ENCODE measurements around the gene TPO.

The TPO gene

GRCh38 chr2:1521878-1522830 lies 108.9 kb downstream of the TPO start:
- TF ChIP-seq REST (IDR thresholded peaks at IDR 0.05; ENCODE audit: insufficient read depth in 1 of 2, low read depth in 2 of 2, low read length in 2 of 2) (no peak), FOXP2 (optimal IDR thresholded peaks at IDR 0.05; ENCODE audit: borderline replicate concordance, extremely low read depth, extremely low read length, insufficient read depth) (no peak), SIN3A (IDR thresholded peaks at IDR 0.05; ENCODE audit: borderline replicate concordance, insufficient read depth, low read length) (no peak), POLR2AphosphoS5 (IDR thresholded peaks at IDR 0.05; ENCODE audit: low read depth, low read length) (no peak), TAF1 (IDR thresholded peaks at IDR 0.05; ENCODE audit: borderline replicate concordance, insufficient read depth, low read length) (no peak)

GRCh38 chr2:1527153-1527992 lies 114.1 kb downstream of the TPO start:
- no peak for TF ChIP-seq TAF1 (IDR thresholded peaks at IDR 0.05; ENCODE audit: borderline replicate concordance, insufficient read depth, low read length)
- TF ChIP-seq POLR2AphosphoS5 (IDR thresholded peaks at IDR 0.05; ENCODE audit: low read depth, low read length) = no peak
- no peak for TF ChIP-seq REST (IDR thresholded peaks at IDR 0.05; ENCODE audit: insufficient read depth in 1 of 2, low read depth in 2 of 2, low read length in 2 of 2)
- TF ChIP-seq FOXP2 (optimal IDR thresholded peaks at IDR 0.05; ENCODE audit: borderline replicate concordance, extremely low read depth, extremely low read length, insufficient read depth) = no peak
- TF ChIP-seq SIN3A (IDR thresholded peaks at IDR 0.05; ENCODE audit: borderline replicate concordance, insufficient read depth, low read length) = no peak

- TF ChIP-seq SIN3A (IDR thresholded peaks at IDR 0.05; ENCODE audit: borderline replicate concordance, insufficient read depth, low read length) (no peak), POLR2AphosphoS5 (IDR thresholded peaks at IDR 0.05; ENCODE audit: low read depth, low read length) (no peak), REST (IDR thresholded peaks at IDR 0.05; ENCODE audit: insufficient read depth in 1 of 2, low read depth in 2 of 2, low read length in 2 of 2) (no peak)
These were observed 115.2 kb downstream of the TPO start for GRCh38 chr2:1528273-1529064.

GRCh38 chr2:1538663-1539062 lies 125.4 kb downstream of the TPO start:
- TF ChIP-seq REST (IDR thresholded peaks at IDR 0.05; ENCODE audit: insufficient read depth in 1 of 2, low read depth in 2 of 2, low read length in 2 of 2) (no peak), SIN3A (IDR thresholded peaks at IDR 0.05; ENCODE audit: borderline replicate concordance, insufficient read depth, low read length) (no peak), POLR2AphosphoS5 (IDR thresholded peaks at IDR 0.05; ENCODE audit: low read depth, low read length) (no peak), FOXP2 (optimal IDR thresholded peaks at IDR 0.05; ENCODE audit: borderline replicate concordance, extremely low read depth, extremely low read length, insufficient read depth) (no peak), TAF1 (IDR thresholded peaks at IDR 0.05; ENCODE audit: borderline replicate concordance, insufficient read depth, low read length) (no peak)

All from PFSK-1 (cell line).